GM21717 (cell line): Measurements from ENCODE around the gene HOXA2.

ENCODE experiments used
- ATAC-seq: cut with Tn5 transposase; IDR thresholded peaks from one replicate; pipeline ENCODE4 v1.9.1; 2021; ENCODE audit warnings: mild to moderate bottlenecking, moderate library complexity; ENCODE audit not compliant: unreplicated experiment

The HOXA2 gene

DNA sequence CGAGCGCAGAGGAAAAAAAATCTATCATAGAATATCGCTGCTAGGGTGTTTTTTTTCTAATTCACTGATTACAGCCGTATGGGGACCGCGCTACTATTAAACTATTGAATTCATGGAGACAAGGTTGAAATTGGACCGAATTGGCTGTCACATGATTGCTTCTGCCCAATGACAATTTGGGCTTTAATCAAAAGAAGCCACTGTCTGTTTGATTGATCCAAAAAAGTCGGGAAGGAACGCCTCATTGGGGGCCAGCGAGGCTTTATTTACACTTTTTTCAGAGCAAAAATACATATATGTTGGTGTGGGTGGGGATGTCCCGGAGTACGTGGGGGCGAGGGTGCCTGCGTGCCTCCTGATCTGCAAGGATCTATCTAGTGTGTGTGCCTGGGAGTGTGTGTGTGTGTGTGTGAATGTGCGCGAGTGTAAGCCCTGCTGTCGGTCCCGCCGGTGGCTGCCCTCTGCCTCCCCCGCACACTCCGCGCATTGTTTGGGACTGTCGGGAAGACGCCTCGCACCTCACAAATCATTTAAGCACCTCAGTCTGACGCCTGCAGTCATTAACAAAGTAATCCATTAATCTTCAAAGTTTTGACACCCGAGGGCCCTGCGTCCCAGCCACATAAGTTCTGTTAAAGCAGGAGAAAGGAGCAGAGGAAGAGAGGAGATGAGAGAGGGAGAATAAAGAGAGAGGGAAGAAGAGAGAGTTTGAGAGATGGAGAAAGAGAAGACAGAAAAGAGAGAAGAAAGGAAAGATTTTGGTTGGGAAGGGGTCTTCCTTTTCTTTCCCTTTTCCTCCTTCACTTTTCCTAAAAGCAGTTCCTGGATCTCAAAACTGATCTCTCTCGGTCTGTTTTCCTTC lies at the start of gene HOXA2:
TSS of gene HOXA2 (minus strand) at position 103 of the 862 bp plus-strand sequence. CDS start 183 bp downstream, outside the sequence.
- ATAC-seq: no peak

DNA sequence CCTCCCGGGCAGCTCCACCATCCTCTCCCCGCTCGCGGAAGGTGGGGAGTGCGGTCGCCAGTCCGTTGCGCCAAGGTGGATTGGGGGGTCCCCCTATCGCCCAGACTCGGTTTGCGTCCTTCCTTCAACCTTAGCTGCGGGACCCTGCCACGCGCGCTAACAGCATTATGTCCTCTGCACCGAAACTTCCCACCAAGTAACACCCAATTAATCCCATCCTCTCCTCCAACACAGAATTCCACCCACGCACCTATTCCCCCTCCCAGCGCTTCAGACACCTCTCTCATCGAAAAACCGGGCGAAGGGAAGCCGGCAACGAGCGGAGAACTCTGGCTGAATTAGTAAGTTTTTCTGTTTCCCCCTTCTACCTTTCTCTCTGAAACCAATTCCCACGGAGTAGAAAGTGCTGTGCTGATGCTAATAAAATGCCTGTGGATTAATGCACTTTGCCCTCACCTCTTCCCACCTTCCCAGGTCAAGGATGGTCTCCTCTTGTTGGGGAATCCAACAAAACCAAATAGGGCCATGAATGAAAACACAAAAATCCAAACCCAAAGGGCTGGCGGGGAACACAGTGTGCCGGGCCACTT lies 49.0 kb upstream of the HOXA2 start:
- ATAC-seq: no peak

DNA sequence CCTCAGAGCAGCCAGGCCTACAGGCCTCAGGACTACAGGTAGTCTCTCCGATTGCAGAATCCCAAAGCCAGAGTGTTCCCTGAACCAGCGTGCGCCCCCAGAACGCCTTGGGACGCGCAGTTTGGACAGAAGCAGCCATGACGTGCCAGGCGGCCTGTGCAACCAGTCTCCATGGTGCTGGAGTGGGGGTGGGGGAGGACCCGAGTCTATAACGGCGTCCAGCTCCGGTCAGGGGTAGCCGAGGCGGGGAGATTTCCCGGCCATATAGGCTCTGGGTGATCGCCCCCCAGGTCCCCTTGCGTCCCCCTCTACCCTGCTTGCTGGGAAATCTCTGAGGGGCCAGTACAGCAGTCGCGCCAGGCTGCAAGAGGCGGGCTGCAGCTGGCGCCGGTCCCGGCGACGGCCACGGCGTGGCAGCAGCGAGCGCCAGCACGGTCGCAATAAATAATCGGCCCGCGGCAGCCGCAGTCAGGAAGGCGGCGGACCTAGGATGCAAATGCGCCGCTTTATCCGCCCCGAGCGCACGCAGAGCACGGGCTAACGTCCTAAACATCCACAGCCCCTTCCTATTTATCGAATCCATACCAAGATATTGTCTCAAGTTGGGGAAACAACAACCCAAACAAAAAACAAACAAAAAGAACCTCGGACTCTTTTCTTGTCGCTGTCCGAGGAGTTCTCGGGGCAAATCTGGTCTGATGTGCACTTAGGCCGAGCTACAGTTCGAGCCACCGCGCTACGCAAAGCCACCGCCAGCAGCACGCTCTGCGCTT lies 48.3 kb upstream of the HOXA2 start:
- peak; percentile 70 for ATAC-seq

DNA sequence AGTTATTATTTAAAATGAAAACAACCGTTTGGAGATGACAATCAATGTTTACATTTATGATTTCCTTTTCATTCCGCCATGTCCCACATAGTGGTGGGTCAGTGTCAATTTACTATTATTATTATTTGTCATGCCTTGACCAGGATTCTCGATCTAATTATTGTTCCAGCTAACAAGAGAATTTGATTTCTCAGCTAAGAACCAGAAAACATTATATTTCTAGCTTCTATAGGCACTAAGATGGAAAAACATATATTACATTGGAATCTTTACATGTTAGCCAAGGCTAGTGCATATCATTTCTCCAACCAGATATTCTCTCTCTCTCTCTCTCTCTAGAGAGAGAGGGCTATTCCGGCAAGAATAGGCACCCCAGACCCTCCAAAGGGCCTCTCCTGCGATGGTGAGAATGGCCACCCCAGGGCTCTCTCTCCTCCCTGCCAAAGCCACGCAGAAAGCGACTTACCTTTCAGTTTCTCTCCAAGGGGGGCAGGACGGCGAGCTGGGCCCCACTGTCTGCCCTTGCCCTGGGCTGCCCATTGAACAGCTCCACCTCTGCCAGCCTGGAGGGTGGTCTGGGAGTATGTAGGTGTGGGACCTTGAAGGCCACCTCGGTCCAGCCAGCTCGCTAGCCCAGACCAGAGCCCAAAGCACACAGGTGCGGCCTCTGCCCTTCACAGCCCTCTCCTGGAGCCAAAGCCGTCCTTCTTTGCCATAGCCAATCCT lies 47.5 kb upstream of the HOXA2 start:
- ATAC-seq: peak; percentile 9

DNA sequence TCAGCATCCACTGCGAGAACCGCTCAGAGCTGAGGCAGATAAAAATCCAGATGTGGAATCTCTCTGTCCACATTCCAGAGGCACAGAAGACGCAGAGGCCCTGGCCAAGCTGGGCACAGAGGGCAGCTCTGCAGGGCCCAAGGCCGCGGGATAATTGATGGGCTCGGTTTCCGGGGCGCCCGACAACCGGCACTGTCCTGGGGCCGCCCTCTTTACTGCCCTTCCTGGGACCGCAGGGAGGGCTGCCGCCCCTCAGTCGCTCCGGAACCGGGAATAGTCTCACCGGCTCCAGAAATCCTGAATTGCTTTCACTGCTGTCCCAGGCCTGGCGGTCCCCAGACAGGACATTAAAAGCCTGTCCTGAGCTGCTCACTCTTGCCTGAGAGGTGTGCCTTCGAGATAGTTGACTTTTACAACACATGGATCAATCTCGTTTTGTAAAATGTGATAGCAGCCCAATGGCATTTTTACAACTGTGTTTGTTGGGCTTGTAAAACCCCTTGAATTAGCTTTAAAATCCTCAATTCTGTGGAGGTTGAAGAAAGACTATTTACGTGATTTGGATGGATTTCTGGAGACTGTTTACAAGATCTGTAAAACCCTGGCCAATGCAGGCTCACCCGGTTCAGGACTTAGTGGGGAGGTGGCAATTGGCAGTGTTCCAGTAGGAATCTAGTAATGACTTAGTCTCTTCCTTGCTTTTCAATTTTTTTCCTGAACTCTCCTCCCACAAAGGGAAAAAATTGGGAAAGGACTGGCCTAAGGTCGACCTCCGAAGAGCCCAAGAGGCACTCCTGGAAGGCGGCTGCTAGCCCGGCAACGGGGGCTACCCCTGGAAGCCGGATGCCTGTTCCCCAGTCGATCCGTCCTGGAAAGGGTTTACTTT lies 46.5 kb upstream of the HOXA2 start:
- no peak for ATAC-seq

DNA sequence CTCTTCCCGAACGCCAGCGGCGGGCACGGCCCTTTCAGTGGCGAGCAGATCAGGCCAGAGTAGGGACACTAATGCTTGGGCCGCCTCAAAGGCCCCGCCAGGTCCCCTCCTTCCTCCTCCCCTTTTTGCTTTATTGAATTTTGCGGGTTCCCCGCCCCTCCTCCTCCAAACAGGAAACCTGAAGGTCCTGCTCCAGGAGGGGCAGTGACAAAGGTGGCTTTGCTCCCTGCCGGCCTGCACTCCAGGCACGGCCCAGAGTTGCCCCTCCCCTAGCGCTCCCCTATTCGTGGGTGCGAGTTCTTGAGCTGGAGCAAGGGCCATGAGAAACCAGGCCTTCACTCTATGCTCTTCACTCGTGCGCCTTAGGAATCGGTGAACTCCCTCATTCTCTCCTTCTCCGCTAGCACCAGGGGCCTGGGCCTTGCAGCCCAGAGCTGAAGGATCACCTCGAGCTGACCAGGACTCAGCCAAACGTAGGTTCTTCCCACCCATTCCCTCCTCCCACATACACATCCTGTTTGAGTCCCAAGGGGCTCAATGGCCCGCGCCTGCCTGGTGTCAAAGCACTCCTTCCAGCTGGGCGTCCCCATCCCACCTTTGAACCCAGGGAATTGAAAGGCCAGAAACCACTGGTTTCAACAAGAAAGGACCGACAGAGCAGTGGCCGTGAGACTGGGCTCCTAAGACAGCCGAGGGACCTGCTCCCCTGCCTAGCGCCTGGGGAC lies 45.7 kb upstream of the HOXA2 start:
- ATAC-seq: no peak

DNA sequence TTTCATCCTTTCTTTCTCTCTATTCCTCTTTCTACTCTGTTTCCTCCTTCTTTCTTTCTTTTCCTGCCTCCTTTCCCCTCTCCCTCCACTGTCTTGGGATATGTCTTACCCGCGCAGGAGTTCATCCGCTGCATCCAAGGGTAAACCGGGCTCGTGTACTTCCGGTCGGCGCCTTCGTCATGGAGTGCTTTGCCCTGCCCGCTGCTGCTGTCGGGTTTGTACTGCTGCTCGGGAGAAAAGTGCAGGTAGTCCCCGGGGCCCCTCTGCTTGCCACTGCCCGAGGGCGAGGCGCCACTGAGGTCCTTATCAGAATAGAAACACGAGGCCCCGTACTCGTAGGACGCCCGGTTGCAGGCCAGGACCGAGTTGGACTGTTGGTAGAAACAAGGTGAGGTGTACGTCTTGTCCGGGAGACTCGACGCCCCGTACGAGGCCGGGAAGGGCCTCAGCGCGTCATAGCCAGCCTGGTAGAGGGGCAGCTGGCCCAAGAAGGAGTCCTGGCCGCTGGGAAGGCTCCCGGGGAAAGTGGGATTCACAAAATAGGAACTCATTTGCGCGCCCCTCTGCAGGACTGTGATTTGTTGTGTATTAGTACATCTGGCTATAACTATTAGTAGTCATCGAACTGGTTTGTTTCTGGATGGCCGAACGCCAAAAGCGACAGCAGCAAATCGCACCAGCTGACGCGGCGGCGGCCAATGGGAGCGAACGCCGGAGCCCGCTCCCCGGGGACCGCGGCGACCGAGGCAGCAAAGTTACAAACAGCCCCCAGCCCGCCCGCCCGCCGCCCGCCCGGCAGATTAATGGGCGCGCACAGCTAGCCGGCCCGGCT lies 44.9 kb upstream of the HOXA2 start, which contains the start of gene HOXA6:
TSS of gene HOXA6 (minus strand) at position 576 of the 832 bp plus-strand sequence. CDS start at position 551, 25 bp downstream.
- no peak for ATAC-seq

DNA sequence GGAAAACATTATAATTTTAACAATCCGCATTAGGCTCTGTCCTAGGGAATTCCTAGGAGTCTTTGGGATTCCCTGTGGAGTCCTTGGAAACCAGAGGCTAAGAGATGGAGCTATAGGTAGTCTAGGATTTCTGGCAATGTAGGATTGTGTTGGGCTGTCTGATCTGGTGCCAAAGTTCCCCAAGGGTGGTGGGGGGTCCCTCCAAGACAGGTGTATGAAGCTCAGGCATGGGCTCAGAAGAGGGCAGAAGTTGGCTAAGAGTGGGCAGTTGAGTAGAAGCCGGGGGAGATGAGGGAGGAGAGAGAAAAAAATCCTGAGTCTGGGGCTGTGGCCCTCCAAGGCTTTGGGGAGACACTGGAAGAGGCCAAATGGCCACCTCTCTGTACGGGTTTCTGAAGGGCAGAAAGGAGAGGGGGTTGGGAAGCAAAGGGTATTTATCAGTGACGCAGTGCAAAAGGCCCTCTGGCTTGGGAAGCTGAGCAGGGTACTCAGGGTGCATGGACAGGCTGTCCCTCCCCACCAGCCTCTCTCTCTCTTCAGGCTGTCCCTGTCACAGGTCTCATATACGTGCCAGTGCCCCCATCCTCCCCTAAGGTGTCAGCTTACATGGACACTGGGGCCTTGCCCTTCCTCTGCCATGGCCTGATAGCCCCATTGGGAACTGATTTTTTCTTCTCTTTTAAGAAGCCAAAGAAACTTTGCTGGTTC lies 44.2 kb upstream of the HOXA2 start:
- no peak for ATAC-seq

DNA sequence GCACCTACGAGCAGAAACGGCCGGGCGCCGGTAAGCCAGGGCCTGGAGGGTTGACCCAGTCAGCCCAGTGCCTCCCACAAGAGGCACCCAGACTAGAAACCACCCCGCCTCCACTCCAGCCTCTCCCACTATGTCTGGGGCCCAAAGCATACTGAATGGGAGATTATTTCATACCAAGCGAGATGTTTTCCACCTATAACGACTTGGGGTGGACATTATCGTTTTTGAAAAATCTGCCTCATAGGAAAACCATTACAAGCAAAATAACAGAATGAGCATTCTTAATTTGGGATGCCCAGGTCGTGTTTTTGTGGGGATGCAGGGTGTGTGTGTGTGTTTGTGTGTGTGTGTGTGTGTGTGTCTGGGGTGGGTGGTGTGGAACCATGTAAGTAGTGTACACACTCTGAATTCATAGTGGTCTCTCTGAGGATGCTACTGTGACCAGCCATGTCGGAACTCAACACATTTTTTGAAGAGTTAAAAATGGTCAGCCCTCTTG lies 43.5 kb upstream of the HOXA2 start:
- ATAC-seq: no peak

DNA sequence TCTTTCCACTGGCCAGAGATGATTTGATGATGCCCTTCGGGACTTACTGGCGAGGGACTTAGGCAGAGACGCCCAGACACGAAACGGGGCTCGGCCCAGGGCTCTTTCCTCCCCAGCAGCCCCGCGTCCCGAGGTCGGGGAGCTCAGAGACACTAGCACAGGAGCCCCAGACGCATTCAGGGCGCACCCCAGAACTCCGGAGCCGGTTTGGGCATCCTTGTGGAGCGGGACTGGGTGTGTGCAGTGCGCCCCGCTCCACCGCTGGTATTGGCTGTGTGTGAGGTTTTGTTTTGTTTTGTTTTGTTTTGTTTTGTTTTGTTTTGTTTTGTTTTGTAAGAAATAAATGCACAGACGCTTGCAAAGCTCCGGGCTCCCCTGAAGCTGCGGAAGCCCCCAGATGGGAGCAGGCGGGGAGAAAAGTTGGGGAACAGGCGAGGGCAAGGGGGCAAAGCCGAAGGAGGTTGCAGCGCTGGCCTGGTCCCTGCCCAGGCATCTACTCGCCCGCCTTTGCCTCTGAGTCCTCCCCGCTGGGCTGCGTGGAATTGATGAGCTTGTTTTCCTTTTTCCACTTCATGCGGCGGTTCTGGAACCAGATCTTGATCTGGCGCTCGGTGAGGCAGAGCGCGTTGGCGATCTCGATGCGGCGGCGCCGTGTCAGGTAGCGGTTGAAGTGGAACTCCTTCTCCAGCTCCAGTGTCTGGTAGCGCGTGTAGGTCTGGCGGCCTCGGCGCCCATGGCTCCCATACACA lies 42.9 kb upstream of the HOXA2 start:
- no peak for ATAC-seq

DNA sequence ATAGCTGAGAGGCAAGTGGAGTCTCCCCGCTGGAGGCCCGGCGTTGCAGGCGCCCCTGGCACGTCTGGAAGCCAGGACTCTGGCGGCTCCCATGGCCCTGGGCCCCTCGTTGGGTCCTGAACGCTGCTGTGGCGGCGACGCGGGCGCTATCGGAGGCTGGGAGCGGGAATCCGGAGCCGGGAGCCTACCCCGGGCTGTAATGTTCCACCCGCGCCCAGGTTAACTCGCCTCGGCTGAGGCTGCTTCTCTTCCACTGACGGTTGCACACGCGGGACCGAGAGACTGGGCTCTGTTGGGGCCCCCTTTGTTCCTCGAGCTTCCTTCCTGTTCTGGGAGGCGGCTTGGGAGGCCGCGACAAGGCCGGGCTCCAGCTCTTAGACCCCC lies 42.3 kb upstream of the HOXA2 start:
- no peak for ATAC-seq

DNA sequence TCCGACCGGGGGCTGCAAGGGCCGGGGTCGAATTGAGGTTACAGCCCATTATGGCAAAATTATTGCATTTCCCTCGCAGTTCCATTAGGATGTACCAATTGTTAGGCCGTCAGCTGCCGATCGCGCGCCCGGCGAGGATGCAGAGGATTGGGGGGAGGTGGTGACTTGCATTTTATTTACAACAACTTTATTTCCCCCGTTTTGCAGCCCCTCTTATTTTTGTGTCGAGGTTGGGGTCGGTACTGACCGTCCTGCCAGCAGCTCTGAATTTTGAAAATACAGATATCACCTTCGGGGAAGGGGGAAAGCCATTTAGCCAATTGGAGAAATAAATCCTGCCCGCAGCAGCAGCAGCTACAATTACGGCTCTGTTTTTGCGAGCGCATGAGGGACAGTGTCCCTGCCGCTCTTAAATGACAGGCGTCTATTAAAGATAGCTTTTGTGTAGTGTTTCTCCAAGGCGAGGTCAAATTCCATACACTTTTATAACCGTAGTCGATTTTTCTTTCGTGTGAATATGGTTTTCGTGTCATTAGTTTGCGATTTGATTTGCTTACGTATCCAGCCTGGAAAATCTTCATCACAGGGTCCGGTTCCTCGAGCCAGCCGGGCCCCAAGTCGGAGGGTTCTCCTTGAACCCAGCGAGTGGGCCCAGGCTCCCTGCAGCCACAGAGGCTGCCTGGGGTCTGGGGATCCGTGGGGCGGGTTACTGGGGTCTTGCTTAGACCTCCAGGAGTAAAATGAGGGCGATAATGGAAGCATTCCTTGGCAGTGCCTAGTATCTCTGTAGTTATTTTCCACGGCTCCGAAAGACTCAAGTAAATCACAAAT lies 41.7 kb upstream of the HOXA2 start:
- no peak for ATAC-seq

DNA sequence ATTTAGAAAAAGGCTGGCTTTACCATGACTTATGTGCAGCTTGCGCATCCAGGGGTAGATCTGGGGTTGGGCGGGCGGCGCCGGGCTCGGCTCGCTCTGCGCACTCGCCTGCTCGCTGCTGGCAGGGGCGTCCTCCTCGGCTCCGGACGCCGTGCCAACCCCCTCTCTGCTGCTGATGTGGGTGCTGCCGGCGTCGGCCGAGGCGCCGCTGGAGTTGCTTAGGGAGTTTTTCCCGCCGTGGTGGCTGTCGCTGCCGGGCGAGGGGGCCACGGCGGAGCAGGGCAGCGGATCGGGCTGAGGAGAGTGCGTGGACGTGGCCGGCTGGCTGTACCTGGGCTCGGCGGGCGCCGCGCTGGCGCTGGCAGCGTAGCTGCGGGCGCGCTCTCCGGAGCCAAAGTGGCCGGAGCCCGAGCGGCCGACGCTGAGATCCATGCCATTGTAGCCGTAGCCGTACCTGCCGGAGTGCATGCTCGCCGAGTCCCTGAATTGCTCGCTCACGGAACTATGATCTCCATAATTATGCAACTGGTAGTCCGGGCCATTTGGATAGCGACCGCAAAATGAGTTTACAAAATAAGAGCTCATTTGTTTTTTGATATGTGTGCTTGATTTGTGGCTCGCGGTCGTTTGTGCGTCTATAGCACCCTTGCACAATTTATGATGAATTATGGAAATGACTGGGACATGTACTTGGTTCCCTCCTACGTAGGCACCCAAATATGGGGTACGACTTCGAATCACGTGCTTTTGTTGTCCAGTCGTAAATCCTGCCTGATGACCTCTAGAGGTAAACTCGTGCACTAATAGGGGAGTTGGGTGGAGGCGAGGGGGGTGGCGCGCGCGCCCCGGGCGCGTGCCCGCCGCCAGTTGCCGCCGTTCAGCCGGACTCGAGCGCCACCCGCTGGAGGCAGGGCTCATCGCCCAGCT lies 40.8 kb upstream of the HOXA2 start, which contains the start of gene HOXA5:
TSS of gene HOXA5 (minus strand) at position 659 of the 927 bp plus-strand sequence. CDS start at position 585, 74 bp downstream.
- ATAC-seq: no peak

DNA sequence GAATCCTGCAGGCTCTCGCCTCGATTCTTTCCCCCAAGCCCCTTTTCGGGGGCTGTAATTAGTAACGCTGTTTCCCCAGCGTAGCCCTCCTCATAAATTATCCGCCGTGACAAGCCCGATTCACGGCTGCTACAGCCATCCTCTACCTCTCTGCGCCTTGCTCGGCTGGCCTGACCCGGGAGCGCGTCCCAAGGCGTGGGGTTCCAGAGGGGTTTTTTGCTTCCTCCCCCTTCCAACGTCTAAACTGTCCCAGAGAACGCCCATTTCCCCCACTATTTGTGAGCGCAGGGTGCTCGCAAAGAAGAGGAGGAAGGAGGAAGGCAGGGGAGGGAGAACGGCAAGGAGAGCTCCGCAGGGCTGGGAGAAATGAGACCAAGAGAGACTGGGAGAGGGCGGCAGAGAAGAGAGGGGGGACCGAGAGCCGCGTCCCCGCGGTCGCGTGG lies 40.1 kb upstream of the HOXA2 start:
- ATAC-seq: no peak
